GM19455 (cell line): ENCODE measurements around the gene LDLRAP1.

Experiments used
- ATAC-seq: cut with Tn5 transposase; IDR thresholded peaks from one replicate; pipeline ENCODE4 v1.9.1; 2021; ENCODE audit not compliant: unreplicated experiment

LDLRAP1 gene

DNA sequence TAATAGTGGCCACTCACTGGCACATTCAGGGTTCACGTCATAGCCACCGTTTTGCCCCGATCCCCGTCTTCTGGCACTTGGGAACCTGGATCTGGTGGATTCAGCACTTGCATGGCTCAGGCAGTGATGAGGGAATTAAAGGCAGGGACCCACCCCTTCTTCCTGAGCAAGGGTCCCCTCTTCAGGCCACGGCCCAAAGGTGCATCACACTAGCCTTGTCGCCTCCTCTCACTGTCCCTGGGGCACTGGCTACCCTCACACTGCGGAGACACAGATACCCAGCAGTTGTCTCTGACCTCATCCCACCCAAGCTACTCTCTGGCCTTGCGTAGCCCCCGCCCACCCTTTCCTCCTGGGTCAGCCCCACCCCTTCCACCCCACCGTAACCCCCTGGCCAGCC lies 19.9 kb upstream of the LDLRAP1 start:
- ATAC-seq = no peak

DNA sequence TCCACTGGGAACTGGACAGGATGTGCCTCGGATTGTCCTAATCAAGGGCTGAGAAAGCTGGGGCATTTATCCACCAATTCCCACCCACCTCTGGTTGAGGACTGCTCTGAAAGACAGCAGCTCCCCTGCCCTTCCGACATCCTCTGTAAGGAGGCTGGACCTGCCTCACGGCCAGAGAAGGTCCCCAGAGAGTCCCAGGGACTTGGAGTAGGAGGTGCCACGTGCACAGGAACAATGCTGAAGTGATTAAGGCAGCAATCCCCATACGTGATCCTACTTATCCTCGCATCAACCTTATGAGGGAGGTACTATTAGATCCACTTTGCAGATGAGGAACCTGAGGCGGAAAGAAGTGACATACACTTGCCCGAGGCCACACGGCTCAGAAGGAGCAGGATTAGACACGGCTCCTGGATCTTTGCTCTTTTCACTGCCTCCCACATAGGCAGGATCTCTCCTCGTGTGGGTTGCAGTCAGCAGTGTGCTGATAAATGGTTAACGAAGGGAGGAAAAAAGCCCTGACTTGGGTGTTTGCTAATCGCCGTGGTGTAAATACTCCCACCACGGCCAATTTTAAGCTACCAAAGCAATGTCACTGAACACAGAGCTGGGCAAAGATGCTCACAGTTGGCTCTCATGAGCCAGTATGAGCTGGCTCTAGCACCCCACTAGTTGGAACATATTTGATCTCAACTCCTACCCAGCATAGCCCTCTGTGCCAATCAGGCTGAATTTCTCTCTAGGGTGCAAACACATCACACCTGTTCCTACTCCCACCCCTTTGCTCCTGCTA lies 18.6 kb upstream of the LDLRAP1 start:
- ATAC-seq = no peak

- ATAC-seq = no peak
Observed at GRCh38 chr1:25525361-25525688, 18.1 kb upstream of the LDLRAP1 start.

DNA sequence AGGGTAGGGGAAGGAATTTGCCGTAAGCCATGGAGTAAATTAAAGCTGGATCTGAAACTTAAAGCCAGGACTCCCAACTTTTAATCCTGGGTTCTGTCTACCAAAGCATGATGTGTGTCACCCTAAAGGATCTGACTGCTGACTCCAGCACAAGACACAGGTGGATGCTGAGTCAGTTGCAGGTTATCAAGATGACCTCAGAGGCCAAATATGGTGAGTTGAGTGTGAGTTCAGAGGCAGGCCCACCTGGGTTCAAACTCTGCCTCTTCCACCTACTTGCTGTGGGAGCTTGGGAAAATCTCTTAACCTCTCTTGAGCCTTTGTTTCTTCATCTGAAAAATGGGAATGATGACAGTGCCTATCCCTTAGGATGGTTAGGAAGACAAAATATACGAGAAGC lies 16.7 kb upstream of the LDLRAP1 start:
- no peak for ATAC-seq

- no peak for ATAC-seq
Observed at GRCh38 chr1:25527226-25527846, 16.1 kb upstream of the LDLRAP1 start.

- ATAC-seq = no peak
Observed at GRCh38 chr1:25527946-25528595, 15.3 kb upstream of the LDLRAP1 start.

DNA sequence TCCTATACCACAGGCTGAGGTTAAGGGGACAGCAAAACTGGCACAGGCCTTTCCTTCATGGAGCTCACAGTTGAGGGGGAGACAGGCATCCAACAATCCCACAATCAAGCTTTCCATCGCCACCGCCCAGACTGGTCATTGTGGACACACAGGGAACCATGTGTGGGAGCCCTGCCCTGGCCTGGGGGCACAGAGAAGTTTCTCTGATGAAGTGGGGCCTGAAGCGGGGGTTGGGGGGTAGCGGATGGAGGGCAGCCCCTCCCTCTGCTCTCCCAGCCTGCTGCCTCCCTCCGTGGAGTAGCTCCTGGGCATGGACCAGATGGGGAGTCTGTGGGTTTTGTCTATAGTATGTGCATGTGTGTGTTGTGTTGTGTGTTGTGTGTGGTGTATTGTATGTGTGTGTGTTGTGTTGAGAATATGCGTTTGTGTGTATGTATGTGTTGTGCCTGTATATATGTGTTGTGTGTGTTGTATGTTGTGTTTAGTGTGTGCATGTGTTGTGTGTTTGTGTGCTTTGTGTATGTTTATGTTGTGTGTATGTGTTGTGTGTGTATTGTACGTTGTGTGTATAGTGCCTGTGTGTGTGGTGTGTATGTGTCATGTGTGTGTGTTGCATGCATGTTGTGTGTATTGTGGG lies 14.4 kb upstream of the LDLRAP1 start:
- no peak for ATAC-seq

- no peak for ATAC-seq
Observed at GRCh38 chr1:25529518-25530185, 13.8 kb upstream of the LDLRAP1 start.

- no peak for ATAC-seq
Observed at GRCh38 chr1:25530186-25531081, 13.0 kb upstream of the LDLRAP1 start.

DNA sequence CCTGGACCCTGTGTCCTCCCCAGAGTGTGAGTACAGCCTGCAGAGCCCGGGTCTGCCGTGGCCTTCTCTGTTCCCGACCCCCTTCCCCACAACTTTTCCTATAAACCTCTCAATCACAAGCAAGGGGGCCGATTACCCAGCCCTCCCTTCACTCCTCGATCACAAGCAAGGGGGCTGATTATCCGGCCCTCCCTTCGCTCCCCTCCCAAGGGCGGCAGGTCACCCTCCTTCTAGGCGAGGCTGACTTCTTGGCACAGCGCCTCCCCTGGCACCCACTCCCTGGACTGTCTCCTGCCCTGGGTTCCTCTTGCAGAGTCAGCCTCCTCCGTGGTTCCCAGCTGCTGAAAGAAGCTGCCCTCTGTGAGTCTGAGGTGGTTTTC lies 12.3 kb upstream of the LDLRAP1 start:
- ATAC-seq = no peak

DNA sequence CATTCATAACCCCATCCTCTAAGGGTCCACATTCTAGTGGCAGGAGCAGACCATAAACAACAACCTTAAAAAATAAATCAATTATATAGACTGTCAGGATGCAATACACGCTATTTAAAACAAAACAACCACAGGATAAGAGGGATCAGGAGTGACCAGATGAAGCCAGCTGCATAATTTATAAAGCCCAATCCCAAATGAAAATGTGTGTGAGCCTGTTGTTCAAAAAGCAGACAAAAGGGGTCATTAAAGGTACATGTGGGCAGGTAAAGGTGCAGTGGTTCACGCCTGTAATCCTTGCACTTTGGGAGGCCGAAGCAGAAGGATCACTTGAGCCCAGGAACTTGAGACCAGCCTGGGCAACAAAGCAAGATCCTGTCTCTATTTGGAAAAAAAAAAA lies 10.4 kb upstream of the LDLRAP1 start:
- no peak for ATAC-seq

DNA sequence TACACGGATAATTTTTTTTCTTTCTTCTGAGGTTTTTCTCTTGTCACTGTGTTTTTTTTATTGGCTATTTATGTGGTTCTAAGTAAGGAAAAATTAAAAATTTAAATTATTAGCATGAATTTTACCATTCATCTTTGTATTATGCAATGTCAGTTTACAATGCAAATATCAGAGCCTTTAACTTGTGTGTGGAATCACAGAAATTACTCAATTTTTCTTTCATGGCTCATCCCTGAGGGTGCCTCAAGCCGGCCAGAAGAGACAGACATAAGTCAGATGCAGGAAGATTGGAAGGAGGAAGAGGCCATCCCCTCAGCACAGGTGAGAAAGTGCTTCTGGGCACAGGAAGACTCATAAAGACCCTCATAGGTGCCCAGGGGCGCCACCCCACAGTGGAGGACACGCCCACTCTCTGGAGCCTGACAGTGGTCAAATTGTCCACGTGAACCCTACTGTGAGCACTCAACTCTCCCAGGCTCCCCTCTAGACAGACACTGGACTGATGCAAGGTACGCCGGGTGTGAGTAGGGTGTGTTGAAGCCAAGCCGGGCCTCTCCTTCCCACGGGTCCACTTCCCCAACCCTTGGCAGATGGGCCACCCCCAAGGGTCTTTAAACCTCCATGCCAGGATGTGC lies 9.5 kb upstream of the LDLRAP1 start:
- no peak for ATAC-seq

DNA sequence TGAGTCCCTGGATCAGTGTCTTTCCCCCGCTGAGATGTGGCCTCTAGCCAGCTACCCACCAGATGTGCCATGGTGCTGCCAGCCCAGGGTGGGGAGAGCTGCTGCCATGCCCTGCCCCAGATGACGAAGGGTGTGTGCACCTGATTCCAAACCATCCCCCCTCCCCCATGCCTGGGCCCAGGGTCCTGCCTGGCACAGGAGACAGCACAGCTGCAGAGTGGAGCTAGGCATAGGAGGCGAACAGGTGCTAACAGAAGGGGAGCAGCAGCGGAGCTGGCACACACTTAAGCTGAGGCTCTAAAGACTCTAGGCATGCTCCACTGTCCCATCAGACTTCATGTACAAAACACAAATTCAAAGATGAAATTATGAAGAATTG lies 9.0 kb upstream of the LDLRAP1 start:
- no peak for ATAC-seq

GRCh38 chr1:25536124-25536523 lies 7.3 kb upstream of the LDLRAP1 start:
- ATAC-seq = no peak

DNA sequence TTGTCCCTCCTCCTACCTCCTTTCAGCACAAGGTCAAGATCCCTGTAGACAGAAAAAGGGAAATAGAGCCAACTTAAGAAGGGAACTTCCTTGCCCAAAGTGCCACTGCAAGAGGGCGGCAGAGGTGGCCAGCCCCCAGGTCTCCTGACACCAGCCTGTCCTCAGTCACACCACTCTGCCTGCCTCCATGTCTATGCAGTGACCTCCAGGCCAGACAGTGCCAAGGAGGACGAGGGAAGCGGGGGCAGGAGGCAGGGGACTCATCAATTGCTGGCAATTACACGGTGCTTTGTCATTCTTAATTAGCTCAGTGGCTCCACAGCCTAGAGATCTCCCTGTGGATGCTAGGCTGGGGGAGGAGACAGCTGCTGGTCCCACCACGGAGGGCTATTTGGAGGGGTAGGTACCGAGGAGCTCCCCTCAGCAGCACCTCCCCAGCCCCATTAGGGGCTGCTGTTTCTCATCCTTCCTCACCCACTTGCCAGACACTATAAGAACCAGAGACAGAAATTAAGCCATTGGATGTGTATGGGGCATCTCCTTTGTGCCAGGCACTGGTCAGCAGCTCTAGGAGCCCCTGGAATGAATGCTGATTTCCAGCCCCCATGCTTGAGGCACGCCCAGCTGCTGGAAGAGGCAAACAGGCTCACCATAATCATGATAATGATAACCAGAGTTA lies 6.1 kb upstream of the LDLRAP1 start:
- no peak for ATAC-seq

DNA sequence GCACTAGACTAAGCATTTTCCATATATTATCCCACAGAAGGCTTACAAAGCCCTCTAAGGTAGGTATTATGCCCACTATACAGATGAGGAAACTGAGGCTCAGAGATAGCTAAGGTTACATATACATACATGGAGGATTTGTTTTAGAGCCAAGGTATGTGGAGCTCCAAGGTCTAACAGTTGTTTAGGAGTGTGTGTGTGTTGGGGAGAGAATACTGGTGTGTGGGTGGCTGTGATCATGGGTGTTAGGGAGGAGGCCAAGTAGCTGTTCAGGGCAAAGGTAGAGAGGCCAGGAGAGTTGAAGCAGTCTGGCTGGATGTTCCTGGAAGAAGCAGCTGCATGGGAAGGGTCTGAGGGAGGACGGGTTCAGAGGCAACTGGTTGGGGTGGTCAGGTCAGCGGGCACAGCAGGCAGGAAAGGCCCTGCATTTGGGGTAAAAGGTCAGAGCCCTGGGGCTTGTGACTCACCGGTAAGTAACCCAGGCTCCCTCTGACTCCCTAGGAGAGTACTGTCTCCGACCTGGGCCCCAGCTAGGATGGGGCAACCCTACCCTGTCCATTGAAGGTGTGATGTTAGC lies 5.1 kb upstream of the LDLRAP1 start:
- ATAC-seq = no peak

- no peak for ATAC-seq
Observed at GRCh38 chr1:25540750-25541342, 2.6 kb upstream of the LDLRAP1 start.

- ATAC-seq = no peak
Observed at GRCh38 chr1:25541425-25541824, 2.0 kb upstream of the LDLRAP1 start.
